ENCODE measurements around the gene MKKS.

Gene MKKS

GRCh38 chr20:10436053-10436699 lies 2.2 kb upstream of the MKKS start:
- peak overlapping the region; percentile 95 for H3K4me2 ChIP-seq (ENCODE audit: low read length)
- TF ChIP-seq EZH2phosphoT487 (IDR thresholded peaks at IDR 0.05; ENCODE audit: low read depth): no peak
- TF ChIP-seq, protein P1, sequence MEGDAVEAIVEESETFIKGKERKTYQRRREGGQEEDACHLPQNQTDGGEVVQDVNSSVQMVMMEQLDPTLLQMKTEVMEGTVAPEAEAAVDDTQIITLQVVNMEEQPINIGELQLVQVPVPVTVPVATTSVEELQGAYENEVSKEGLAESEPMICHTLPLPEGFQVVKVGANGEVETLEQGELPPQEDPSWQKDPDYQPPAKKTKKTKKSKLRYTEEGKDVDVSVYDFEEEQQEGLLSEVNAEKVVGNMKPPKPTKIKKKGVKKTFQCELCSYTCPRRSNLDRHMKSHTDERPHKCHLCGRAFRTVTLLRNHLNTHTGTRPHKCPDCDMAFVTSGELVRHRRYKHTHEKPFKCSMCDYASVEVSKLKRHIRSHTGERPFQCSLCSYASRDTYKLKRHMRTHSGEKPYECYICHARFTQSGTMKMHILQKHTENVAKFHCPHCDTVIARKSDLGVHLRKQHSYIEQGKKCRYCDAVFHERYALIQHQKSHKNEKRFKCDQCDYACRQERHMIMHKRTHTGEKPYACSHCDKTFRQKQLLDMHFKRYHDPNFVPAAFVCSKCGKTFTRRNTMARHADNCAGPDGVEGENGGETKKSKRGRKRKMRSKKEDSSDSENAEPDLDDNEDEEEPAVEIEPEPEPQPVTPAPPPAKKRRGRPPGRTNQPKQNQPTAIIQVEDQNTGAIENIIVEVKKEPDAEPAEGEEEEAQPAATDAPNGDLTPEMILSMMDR (IDR thresholded peaks at IDR 0.05; ENCODE audit: low read depth, low read length): no peak
- H3K9ac ChIP-seq (ENCODE audit: low read length): peak overlapping the region; percentile 84; the same call in 1 of the 2 replicates

DNA sequence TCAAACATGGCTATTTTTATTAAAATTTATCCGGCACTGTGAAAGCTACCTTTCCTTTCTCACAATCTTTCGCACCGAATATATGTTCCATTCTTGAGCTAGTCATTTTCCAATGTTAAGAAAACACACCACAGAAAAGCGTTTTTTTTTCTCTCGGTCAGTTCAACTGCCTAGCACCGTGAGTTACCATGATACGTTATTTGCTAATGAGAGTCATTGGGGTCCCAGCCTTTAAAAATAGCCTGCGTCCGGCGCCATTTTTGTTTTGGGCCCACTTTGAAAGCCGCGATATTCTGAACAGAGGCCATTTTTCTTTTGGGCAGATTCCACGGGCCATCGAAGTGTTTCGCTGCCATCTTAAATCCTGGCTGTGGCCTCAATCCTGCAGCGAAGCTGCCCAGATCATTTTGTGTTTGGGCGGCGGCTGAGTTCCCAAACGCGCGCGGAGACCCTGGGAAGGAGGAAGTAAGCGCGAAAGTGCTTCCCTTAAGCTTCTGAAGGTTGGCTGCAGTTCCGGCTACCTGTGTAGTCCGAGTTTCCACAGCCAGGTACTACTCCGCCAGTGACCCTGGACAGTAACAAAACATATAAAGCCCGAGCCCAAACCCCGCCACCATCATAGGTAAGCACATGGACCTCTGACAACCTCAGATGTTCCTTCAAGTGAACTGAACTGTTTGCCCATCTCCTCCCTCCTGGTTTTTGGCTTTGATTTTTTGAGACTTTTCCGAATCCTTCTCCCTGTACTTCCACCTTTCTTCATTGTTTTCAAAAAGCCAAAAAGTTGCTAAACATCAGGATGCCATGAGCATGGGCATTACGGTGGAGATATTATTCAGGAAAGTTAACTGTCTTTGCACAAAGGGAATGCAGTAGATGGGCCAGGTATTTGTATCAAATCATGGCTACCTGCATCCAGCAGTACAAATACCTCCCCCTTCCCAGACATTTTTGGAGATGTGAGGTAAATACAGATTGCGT lies 1.1 kb upstream of the MKKS start, which contains the start of gene SLX4IP:
TSS of gene SLX4IP (plus strand) at position 474 of the 981 bp plus-strand sequence. CDS start 22,900 bp downstream, outside the sequence.
- Histone ChIP-seq H3K4me2 (ENCODE audit: low read length) (peak within 1 kb of the TSS; percentile 95), H3K27ac (ENCODE audit: low read length) (peak within 1 kb of the TSS; percentile 87), H3K9ac (ENCODE audit: low read length) (peak within 1 kb of the TSS; percentile 84), H2AFZ (ENCODE audit: low read depth, low read length) (peak within 1 kb of the TSS; percentile 96), H3K79me2 (ENCODE audit: low read length) (peaks cover 42% of the 10 kb centered on the region), H3K27me3 (ENCODE audit: low read depth, low read length) (no peaks in the 10 kb centered on the region), H3K4me3 (ENCODE audit: low read length) (peak within 1 kb of the TSS; percentile 86), H4K20me1 (ENCODE audit: insufficient read depth, low read length) (peaks cover 15% of the 10 kb centered on the region), H3K4me1 (ENCODE audit: low read length) (peaks cover 36% of the 10 kb centered on the region), H3K9me3 (ENCODE audit: insufficient read depth, low read length) (no peaks in the 10 kb centered on the region), H3K36me3 (replicated peaks; ENCODE audit: low read depth, low read length) (peaks cover under 1% of the 10 kb centered on the region)
- TF ChIP-seq, protein P1 (IDR thresholded peaks at IDR 0.05; ENCODE audit: low read depth, low read length): no peak
- TF ChIP-seq EZH2phosphoT487 (IDR thresholded peaks at IDR 0.05; ENCODE audit: low read depth): no peak

More at GRCh38 chr20:10436053-10436699, 2.2 kb upstream of the MKKS start:
- Histone ChIP-seq H3K36me3 (replicated peaks; ENCODE audit: low read depth, low read length) (no peaks in the 10 kb centered on the region), H4K20me1 (ENCODE audit: insufficient read depth, low read length) (peaks cover 7% of the 10 kb centered on the region), H3K4me3 (ENCODE audit: low read length) (peak overlapping the region; percentile 86), H3K79me2 (ENCODE audit: low read length) (peaks cover 34% of the 10 kb centered on the region), H3K4me1 (ENCODE audit: low read length) (peaks cover 25% of the 10 kb centered on the region), H3K27ac (ENCODE audit: low read length) (no peak overlapping the region), H2AFZ (ENCODE audit: low read depth, low read length) (no peak overlapping the region), H3K9me3 (ENCODE audit: insufficient read depth, low read length) (no peaks in the 10 kb centered on the region), H3K27me3 (ENCODE audit: low read depth, low read length) (no peaks in the 10 kb centered on the region)

DNA sequence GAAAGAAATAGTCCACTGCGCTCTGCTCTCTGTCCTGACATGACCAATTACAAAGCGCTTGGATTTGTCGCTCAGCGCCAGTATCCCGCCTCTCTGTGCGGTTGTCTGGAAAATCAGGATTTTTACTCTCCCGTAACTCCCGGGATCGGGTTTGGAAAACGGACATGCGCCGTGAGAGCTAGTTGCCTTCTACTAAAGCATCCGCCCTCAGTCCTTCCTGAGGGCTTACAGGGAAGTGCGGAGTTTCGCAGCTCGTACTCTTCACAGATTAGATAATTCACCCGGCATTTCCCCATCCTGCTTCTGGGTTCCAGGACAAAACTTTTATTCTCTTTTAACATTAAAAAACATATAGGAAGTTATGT lies 427 bp upstream of the MKKS start:
- Histone ChIP-seq H3K27ac (ENCODE audit: low read length) (peak overlapping the region; percentile 87), H3K9ac (ENCODE audit: low read length) (peak overlapping the region; percentile 84), H3K27me3 (ENCODE audit: low read depth, low read length) (no peaks in the 10 kb centered on the region), H3K36me3 (replicated peaks; ENCODE audit: low read depth, low read length) (peaks cover 3% of the 10 kb centered on the region), H3K4me2 (ENCODE audit: low read length) (peak overlapping the region; percentile 87), H3K9me3 (ENCODE audit: insufficient read depth, low read length) (no peaks in the 10 kb centered on the region), H2AFZ (ENCODE audit: low read depth, low read length) (peak overlapping the region; percentile 96), H4K20me1 (ENCODE audit: insufficient read depth, low read length) (peaks cover 22% of the 10 kb centered on the region), H3K79me2 (ENCODE audit: low read length) (peaks cover 48% of the 10 kb centered on the region), H3K4me3 (ENCODE audit: low read length) (peak overlapping the region; percentile 86), H3K4me1 (ENCODE audit: low read length) (peaks cover 42% of the 10 kb centered on the region)
- TF ChIP-seq EZH2phosphoT487 (IDR thresholded peaks at IDR 0.05; ENCODE audit: low read depth): no peak
- TF ChIP-seq, protein P1 (IDR thresholded peaks at IDR 0.05; ENCODE audit: low read depth, low read length): no peak
